ENCODE measurements around the gene STS.

Gene STS

DNA sequence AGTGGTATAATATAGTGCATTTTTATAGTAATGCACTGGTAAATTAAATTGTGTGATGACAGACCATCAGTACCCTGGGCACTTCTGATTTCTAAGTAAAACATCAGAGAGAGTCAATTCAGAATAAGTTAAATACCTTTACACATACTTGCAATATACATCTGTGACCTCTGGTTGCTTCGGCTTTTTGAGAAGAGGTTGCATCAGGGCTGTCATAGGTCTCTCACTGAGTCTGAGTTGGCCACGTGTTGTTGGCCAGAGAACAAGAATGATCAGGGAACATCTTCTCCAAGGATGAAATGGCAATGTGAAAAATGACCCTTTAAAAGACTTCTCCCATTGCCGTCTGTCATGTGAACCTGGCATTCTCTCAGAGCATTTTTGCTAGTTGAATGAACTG lies 37.3 kb downstream of the STS start:
- FAIRE-seq, result no peak

DNA sequence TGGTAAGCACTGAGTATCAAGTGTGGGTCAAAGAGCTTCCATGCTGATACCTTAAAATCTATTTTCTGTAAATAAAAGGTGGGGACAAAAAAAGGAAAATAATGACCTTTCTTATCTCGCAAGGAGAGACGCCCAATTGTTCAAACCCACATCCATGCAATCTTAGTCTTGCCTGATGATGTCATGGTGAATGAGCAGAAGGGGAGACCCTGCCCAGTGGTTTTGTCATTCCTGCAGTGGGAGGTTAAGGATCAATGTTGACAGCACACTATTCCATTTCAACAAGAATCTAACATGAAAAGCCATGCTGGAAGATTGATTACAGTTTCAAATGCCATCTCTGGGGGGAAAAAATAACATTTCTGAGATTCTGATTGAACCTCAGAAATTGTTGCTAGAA lies 41.2 kb downstream of the STS start:
- FAIRE-seq, result no peak

DNA sequence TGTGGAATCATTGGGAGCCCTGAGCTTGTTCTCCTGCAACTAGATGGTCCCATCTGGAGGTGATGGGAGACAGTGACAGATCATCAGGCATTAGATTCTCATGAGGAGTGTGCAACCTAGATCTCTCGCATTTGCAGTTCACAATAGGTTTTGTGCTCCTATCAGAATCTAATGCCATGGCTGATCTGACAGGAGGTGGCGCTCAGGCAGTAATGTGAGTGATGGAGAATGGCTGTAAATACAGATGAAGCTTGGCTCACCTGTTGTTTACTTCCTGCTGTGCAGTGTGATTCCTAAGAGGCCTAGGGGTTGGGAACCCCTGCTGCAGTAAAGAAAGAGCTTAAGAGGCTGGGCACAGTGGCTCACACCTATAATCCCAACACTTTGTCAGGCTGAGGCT lies 42.6 kb downstream of the STS start:
- FAIRE-seq, result no peak

DNA sequence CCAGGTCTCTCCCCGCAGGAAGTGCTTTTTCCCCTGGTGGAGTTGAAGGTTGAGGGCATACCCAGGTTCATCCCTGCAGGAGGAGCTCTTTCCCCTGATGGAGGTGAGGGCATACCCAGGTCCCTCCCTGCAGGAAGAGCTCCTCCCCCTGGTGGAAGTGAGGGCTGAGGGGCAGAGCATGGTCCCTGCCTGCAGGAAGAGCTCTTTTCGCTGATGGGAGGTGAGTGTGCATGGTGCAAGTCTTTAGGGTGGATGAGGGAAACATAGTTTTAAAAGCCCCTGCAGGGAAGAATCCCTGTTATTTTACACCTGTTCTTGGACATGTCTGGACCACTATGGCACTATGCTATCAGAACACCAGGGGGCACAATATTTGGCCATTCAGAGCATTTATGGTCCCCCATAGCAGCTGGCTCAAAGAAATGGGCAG lies 44.2 kb downstream of the STS start:
- no peak for FAIRE-seq

DNA sequence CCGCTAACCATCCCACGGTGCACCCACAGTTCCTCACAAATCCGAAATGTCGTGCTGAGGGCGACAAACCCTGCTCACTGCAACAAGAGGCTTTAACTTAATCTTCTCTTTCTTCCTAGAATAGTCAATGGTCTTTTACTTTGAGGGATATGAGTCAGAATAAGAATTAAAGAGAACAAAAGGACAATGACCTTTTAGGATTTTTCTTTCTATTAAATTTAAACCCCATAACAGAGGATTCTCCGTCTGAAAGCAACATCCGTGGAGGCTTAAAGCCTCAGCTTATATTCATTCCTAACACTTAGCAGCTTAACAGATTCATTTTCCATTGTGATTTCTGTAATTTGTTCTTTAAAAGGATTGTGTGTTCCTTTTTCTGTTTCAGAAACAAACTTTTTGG lies 45.4 kb downstream of the STS start:
- FAIRE-seq, result no peak

DNA sequence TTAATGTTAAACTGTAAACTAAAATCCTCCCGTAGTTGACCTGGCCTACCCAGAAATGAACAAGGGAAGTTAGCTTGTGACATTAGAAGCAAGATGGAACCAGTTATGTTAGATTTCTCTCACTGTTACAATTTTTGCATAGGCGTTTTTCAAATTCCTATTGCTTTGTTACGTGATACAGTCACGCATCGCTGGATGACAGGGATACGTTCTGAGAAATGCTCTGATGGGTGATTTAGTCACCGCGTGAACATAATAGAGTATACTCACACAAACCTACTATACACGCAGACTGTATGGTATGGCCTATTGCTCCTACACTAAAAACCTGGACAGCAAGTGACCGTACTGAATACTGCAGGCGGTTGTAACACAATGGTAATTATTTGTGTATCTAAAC lies 47.1 kb downstream of the STS start:
- no peak for FAIRE-seq
